Stimulated activated naive CD4-positive, alpha-beta T cell treated with Interleukin-2 at 50 U/mL for 16 hours (primary cell): Measurements from ENCODE around the gene RAB15.

ENCODE experiments used
- DNase-seq: peaks from one replicate; lab custom pipeline; 2025; lab: John Stamatoyannopoulos, UW

Gene RAB15

GRCh38 chr14:64910847-64911495 is 61.2 kb downstream of the RAB15 start:
- DNase-seq: no peak

GRCh38 chr14:64906022-64906421 is 66.1 kb downstream of the RAB15 start:
- DNase-seq: no peak

GRCh38 chr14:64899958-64900357 is 72.2 kb downstream of the RAB15 start:
- no peak for DNase-seq
